GM23338 (cell line): ENCODE data around the gene TNFAIP1. TPM values are rescaled to one million over a fixed set of nuclear protein-coding genes. Genes with fewer than 3 reads are reported as not detected.

Experiments
- ATAC-seq: fragments of 200-7000 bp; cut with Tn5 transposase; 3 replicates; pipeline ENCODE4 v1.9.1; 2020
- DNase-seq: peaks from one replicate; pipeline ENCODE4 v3.0.0-alpha.2; 2015; ENCODE audit warnings: low spot score
- H2AFZ ChIP-seq: fragments of 200-600 bp; sonication (generic); 2 replicates; pipeline ENCODE4 v1.8.0; 2016; ENCODE audit warnings: antibody characterized with exemption, mild to moderate bottlenecking, moderate library complexity
- H3F3A ChIP-seq: fragments of 200-600 bp; sonication (generic); replicated peaks from 2 replicates; pipeline ENCODE4 v1.8.0; 2017; ENCODE audit warnings: antibody characterized with exemption, mixed run types, low read depth
- H3K27ac ChIP-seq: fragments of 200-600 bp; sonication (generic); 2 replicates; pipeline ENCODE4 v1.6.1; 2016; ENCODE audit warnings: low read depth
- H3K27me3 ChIP-seq: fragments of 200-600 bp; sonication (generic); 2 replicates; pipeline ENCODE4 v1.8.0; 2016; ENCODE audit warnings: mild to moderate bottlenecking, mixed run types, moderate library complexity; ENCODE audit not compliant: insufficient read depth
- H3K36me3 ChIP-seq: fragments of 200-600 bp; sonication (generic); 2 replicates; pipeline ENCODE4 v1.8.0; 2016; ENCODE audit warnings: mild to moderate bottlenecking; ENCODE audit not compliant: insufficient read depth
- H3K4me1 ChIP-seq: fragments of 200-600 bp; sonication (generic); 2 replicates; pipeline ENCODE4 v1.8.0; 2016; ENCODE audit warnings: mild to moderate bottlenecking, moderate library complexity; ENCODE audit not compliant: insufficient read depth
- H3K4me2 ChIP-seq: fragments of 200-600 bp; sonication (generic); 2 replicates; pipeline ENCODE4 v1.7.1; 2017; ENCODE audit warnings: mixed run types
- H3K4me3 ChIP-seq: fragments of 200-600 bp; sonication (generic); 2 replicates; pipeline ENCODE4 v1.6.1; 2016; ENCODE audit warnings: mixed run types
- H3K79me2 ChIP-seq: fragments of 200-600 bp; sonication (generic); replicated peaks from 2 replicates; pipeline ENCODE4 v1.8.0; 2017; ENCODE audit warnings: mild to moderate bottlenecking; ENCODE audit not compliant: insufficient read depth
- H3K9me2 ChIP-seq: fragments of 200-600 bp; sonication (generic); 2 replicates; pipeline ENCODE4 v1.8.0; 2017; ENCODE audit not compliant: insufficient read depth
- H4K20me1 ChIP-seq: fragments of 200-600 bp; sonication (generic); replicated peaks from 2 replicates; pipeline ENCODE4 v1.8.0; 2017; ENCODE audit warnings: mild to moderate bottlenecking; ENCODE audit not compliant: insufficient read depth
- H3K27ac Mint-ChIP-seq: 2 replicates; pipeline ENCODE4 v1.8.0; 2020; ENCODE audit warnings: inconsistent platforms, mild to moderate bottlenecking, moderate library complexity, mixed read lengths
- H3K27me3 Mint-ChIP-seq: 3 replicates; pipeline ENCODE4 v1.8.0; 2022; ENCODE audit warnings: low read depth, mild to moderate bottlenecking, moderate library complexity, mixed read lengths, inconsistent platforms; ENCODE audit not compliant: insufficient read depth, poor library complexity
- H3K36me3 Mint-ChIP-seq: 3 replicates; pipeline ENCODE4 v1.8.0; 2021; ENCODE audit warnings: low read depth, mild to moderate bottlenecking, inconsistent platforms, moderate library complexity, mixed read lengths
- H3K4me1 Mint-ChIP-seq: 3 replicates; pipeline ENCODE4 v1.8.0; 2020; ENCODE audit warnings: mild to moderate bottlenecking, inconsistent platforms, mixed read lengths
- H3K4me3 Mint-ChIP-seq: 3 replicates; pipeline ENCODE4 v1.8.0; 2021; ENCODE audit warnings: moderate library complexity, mild to moderate bottlenecking, inconsistent platforms, mixed read lengths
- H3K9me3 Mint-ChIP-seq: 3 replicates; pipeline ENCODE4 v1.8.0; 2020; ENCODE audit warnings: moderate library complexity, mild to moderate bottlenecking, inconsistent platforms, mixed read lengths
- EZH2 ChIP-seq: fragments of 200-600 bp; sonication (generic); IDR thresholded peaks from one replicate; pipeline ENCODE4 v1.8.0; 2017; ENCODE audit warnings: antibody characterized with exemption, mild to moderate bottlenecking, low read depth; ENCODE audit not compliant: unreplicated experiment
- EZH2phosphoT487 ChIP-seq: fragments of 200-600 bp; sonication (generic); IDR thresholded peaks from one replicate; pipeline ENCODE4 v1.8.1; 2018; ENCODE audit warnings: antibody characterized with exemption; ENCODE audit not compliant: unreplicated experiment
- NANOG ChIP-seq: IDR thresholded peaks from 2 replicates; pipeline ENCODE4 v1.6.1; 2016; ENCODE audit warnings: antibody characterized with exemption, borderline replicate concordance
- STAT1 ChIP-seq: IDR thresholded peaks from one replicate; pipeline ENCODE4 v1.6.1; 2016; ENCODE audit warnings: antibody characterized with exemption; ENCODE audit not compliant: unreplicated experiment
- ZNF331 ChIP-seq: fragments of 250-450 bp; sonication (Bioruptor Pico); IDR thresholded peaks from 2 replicates; pipeline ENCODE4 v1.5.0; 2020; ENCODE audit warnings: low read depth, mild to moderate bottlenecking, moderate library complexity
- polyA plus RNA-seq: library from polyadenylated mRNA; unstranded; fragments of >200 nt; fragmentation: Nextera tagmentation; extraction: Ambion mirVana; gene quantifications from 2 replicates; pipeline ENCODE4 v1.2.1, GENCODE V29; 2016
- total RNA-seq: library from RNA; depleted of rRNA; stranded (reverse); fragments of >200 nt; shearing (Covaris generic); gene quantifications from 2 replicates; pipeline ENCODE4 v1.2.3, GENCODE V29; 2014
- TF ChIP-seq, protein P1 (sequence below): IDR thresholded peaks from 2 replicates; pipeline ENCODE4 v1.6.1; 2016; ENCODE audit warnings: antibody characterized with exemption
- TF ChIP-seq, protein P2 (sequence below), 2 experiments: fragments of 200-600 bp in 1 of 2; sonication (generic) in 1 of 2; conservative IDR thresholded peaks; 2 replicates each; pipeline versions ENCODE4 v1.5.1 to v1.6.1; 2016 to 2017; ENCODE audit warnings: antibody characterized with exemption in 2 of 2, low read depth in 2 of 2, mild to moderate bottlenecking in 2 of 2, moderate library complexity in 1 of 2
- TF ChIP-seq, protein P3 (sequence below): fragments of 250-450 bp; sonication (Bioruptor Pico); IDR thresholded peaks from 2 replicates; pipeline ENCODE4 v1.5.0; 2020; ENCODE audit warnings: mild to moderate bottlenecking, moderate library complexity
- TF ChIP-seq, protein P4 (sequence below): IDR thresholded peaks from one replicate; pipeline ENCODE4 v1.6.1; 2018; ENCODE audit warnings: antibody characterized with exemption; ENCODE audit not compliant: unreplicated experiment

The TNFAIP1 gene
- total and polyA plus RNA-seq, 2 experiments from 2014 or later: 6.3 to 13.1 TPM

DNA sequence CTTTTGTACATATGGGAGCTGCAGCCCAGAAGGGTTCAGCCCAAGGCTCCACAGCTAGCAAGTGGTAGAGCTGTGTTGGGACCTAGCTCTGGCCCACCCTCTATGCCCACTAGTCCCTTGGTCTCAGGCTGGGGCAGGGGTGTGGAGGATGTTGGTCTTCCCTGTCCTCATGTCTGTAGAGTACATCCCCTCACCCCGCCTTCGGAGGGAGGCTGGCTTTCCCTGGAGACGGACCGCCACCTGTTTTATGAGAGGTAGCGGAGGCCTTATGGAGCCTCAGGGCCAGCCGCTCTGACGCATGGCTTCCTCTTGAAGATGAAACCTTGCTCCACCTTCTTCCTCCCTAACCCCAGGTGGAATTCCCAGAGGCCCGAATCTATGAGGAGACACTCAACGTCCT lies 8.4 kb downstream of the TNFAIP1 start:
- Mint-ChIP-seq H3K27me3 (peaks cover 7% of the 10 kb centered on the region), H3K36me3 (peaks cover 48% of the 10 kb centered on the region), H3K4me3 (no peak overlapping the region), H3K9me3 (no peaks in the 10 kb centered on the region), H3K4me1 (peaks cover 16% of the 10 kb centered on the region), H3K27ac (no peak overlapping the region)
- H3K36me3 ChIP-seq: peaks cover 15% of the 10 kb centered on the region
- no peak overlapping the region for H3K27ac ChIP-seq
- no peak overlapping the region for H3K4me3 ChIP-seq
- H2AFZ ChIP-seq: no peak overlapping the region
- H4K20me1 ChIP-seq: peaks cover 8% of the 10 kb centered on the region; the same call in 1 of the 2 replicates
- ATAC-seq (no peak), DNase-seq (no peak)
- no peaks in the 10 kb centered on the region for H3K9me2 ChIP-seq
- no peaks in the 10 kb centered on the region for H3K27me3 ChIP-seq
- no peaks in the 10 kb centered on the region; the same call in 1 of the 2 replicates for H3K4me1 ChIP-seq
- no peak for TF ChIP-seq EZH2
- H3K4me2 ChIP-seq: no peak overlapping the region
- H3F3A ChIP-seq: no peaks in the 10 kb centered on the region
- H3K79me2 ChIP-seq: no peaks in the 10 kb centered on the region

DNA sequence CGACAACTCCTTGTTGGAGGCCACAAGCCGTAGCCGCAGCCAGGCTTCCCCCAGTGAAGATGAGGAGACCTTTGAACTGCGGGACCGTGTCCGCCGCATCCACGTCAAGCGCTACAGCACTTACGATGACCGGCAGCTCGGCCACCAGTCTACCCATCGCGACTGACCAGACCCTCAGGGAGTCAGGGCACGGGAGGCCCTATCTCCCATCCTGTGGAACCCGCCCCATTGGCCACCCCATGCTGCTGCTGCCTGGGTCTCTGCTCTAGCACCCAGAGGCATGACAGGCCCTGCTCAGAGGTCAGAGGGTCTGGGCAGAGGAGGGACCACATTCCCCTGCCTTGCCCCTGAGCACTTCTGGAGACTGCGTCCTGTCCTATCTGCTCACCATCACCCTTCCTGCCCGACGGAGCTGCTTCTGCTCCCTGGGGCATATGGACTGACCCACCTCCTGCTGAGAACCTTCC lies 8.9 kb downstream of the TNFAIP1 start:
- Mint-ChIP-seq H3K36me3 (peaks cover 48% of the 10 kb centered on the region), H3K4me3 (no peak overlapping the region), H3K27me3 (peaks cover 7% of the 10 kb centered on the region), H3K27ac (no peak overlapping the region), H3K4me1 (peaks cover 16% of the 10 kb centered on the region), H3K9me3 (no peaks in the 10 kb centered on the region)
- Histone ChIP-seq H3K4me1 (no peaks in the 10 kb centered on the region; the same call in 1 of the 2 replicates), H3K36me3 (peaks cover 15% of the 10 kb centered on the region), H2AFZ (no peak overlapping the region), H3F3A (no peaks in the 10 kb centered on the region), H3K4me2 (no peak overlapping the region), H3K27me3 (no peaks in the 10 kb centered on the region), H3K27ac (no peak overlapping the region), H4K20me1 (peaks cover 8% of the 10 kb centered on the region; the same call in 1 of the 2 replicates), H3K9me2 (no peaks in the 10 kb centered on the region), H3K4me3 (no peak overlapping the region), H3K79me2 (no peaks in the 10 kb centered on the region)
- DNase-seq (no peak), ATAC-seq (no peak)
- TF ChIP-seq, protein P1, sequence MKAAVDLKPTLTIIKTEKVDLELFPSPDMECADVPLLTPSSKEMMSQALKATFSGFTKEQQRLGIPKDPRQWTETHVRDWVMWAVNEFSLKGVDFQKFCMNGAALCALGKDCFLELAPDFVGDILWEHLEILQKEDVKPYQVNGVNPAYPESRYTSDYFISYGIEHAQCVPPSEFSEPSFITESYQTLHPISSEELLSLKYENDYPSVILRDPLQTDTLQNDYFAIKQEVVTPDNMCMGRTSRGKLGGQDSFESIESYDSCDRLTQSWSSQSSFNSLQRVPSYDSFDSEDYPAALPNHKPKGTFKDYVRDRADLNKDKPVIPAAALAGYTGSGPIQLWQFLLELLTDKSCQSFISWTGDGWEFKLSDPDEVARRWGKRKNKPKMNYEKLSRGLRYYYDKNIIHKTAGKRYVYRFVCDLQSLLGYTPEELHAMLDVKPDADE: no peak
- TF ChIP-seq STAT1 (no peak), NANOG (no peak), EZH2phosphoT487 (no peak), ZNF331 (CRISPR knock-in tag) (no peak)
- TF ChIP-seq, protein P2, sequence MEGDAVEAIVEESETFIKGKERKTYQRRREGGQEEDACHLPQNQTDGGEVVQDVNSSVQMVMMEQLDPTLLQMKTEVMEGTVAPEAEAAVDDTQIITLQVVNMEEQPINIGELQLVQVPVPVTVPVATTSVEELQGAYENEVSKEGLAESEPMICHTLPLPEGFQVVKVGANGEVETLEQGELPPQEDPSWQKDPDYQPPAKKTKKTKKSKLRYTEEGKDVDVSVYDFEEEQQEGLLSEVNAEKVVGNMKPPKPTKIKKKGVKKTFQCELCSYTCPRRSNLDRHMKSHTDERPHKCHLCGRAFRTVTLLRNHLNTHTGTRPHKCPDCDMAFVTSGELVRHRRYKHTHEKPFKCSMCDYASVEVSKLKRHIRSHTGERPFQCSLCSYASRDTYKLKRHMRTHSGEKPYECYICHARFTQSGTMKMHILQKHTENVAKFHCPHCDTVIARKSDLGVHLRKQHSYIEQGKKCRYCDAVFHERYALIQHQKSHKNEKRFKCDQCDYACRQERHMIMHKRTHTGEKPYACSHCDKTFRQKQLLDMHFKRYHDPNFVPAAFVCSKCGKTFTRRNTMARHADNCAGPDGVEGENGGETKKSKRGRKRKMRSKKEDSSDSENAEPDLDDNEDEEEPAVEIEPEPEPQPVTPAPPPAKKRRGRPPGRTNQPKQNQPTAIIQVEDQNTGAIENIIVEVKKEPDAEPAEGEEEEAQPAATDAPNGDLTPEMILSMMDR (conservative IDR thresholded peaks at IDR 0.05; ENCODE audit: low read depth in 2 of 2): no peak
- TF ChIP-seq, protein P3, sequence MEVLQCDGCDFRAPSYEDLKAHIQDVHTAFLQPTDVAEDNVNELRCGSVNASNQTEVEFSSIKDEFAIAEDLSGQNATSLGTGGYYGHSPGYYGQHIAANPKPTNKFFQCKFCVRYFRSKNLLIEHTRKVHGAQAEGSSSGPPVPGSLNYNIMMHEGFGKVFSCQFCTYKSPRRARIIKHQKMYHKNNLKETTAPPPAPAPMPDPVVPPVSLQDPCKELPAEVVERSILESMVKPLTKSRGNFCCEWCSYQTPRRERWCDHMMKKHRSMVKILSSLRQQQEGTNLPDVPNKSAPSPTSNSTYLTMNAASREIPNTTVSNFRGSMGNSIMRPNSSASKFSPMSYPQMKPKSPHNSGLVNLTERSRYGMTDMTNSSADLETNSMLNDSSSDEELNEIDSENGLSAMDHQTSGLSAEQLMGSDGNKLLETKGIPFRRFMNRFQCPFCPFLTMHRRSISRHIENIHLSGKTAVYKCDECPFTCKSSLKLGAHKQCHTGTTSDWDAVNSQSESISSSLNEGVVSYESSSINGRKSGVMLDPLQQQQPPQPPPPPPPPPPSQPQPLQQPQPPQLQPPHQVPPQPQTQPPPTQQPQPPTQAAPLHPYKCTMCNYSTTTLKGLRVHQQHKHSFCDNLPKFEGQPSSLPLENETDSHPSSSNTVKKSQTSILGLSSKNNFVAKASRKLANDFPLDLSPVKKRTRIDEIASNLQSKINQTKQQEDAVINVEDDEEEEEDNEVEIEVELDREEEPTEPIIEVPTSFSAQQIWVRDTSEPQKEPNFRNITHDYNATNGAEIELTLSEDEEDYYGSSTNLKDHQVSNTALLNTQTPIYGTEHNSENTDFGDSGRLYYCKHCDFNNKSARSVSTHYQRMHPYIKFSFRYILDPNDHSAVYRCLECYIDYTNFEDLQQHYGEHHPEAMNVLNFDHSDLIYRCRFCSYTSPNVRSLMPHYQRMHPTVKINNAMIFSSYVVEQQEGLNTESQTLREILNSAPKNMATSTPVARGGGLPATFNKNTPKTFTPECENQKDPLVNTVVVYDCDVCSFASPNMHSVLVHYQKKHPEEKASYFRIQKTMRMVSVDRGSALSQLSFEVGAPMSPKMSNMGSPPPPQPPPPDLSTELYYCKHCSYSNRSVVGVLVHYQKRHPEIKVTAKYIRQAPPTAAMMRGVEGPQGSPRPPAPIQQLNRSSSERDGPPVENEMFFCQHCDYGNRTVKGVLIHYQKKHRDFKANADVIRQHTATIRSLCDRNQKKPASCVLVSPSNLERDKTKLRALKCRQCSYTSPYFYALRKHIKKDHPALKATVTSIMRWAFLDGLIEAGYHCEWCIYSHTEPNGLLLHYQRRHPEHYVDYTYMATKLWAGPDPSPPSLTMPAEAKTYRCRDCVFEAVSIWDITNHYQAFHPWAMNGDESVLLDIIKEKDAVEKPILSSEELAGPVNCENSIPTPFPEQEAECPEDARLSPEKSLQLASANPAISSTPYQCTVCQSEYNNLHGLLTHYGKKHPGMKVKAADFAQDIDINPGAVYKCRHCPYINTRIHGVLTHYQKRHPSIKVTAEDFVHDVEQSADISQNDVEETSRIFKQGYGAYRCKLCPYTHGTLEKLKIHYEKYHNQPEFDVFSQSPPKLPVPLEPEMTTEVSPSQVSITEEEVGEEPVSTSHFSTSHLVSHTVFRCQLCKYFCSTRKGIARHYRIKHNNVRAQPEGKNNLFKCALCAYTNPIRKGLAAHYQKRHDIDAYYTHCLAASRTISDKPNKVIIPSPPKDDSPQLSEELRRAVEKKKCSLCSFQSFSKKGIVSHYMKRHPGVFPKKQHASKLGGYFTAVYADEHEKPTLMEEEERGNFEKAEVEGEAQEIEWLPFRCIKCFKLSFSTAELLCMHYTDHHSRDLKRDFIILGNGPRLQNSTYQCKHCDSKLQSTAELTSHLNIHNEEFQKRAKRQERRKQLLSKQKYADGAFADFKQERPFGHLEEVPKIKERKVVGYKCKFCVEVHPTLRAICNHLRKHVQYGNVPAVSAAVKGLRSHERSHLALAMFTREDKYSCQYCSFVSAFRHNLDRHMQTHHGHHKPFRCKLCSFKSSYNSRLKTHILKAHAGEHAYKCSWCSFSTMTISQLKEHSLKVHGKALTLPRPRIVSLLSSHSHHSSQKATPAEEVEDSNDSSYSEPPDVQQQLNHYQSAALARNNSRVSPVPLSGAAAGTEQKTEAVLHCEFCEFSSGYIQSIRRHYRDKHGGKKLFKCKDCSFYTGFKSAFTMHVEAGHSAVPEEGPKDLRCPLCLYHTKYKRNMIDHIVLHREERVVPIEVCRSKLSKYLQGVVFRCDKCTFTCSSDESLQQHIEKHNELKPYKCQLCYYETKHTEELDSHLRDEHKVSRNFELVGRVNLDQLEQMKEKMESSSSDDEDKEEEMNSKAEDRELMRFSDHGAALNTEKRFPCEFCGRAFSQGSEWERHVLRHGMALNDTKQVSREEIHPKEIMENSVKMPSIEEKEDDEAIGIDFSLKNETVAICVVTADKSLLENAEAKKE (CRISPR knock-in tag): no peak
- TF ChIP-seq, protein P4, sequence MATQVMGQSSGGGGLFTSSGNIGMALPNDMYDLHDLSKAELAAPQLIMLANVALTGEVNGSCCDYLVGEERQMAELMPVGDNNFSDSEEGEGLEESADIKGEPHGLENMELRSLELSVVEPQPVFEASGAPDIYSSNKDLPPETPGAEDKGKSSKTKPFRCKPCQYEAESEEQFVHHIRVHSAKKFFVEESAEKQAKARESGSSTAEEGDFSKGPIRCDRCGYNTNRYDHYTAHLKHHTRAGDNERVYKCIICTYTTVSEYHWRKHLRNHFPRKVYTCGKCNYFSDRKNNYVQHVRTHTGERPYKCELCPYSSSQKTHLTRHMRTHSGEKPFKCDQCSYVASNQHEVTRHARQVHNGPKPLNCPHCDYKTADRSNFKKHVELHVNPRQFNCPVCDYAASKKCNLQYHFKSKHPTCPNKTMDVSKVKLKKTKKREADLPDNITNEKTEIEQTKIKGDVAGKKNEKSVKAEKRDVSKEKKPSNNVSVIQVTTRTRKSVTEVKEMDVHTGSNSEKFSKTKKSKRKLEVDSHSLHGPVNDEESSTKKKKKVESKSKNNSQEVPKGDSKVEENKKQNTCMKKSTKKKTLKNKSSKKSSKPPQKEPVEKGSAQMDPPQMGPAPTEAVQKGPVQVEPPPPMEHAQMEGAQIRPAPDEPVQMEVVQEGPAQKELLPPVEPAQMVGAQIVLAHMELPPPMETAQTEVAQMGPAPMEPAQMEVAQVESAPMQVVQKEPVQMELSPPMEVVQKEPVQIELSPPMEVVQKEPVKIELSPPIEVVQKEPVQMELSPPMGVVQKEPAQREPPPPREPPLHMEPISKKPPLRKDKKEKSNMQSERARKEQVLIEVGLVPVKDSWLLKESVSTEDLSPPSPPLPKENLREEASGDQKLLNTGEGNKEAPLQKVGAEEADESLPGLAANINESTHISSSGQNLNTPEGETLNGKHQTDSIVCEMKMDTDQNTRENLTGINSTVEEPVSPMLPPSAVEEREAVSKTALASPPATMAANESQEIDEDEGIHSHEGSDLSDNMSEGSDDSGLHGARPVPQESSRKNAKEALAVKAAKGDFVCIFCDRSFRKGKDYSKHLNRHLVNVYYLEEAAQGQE: no peak
